ENCODE results near the gene TPM1. TPM values are rescaled to one million over a fixed set of nuclear protein-coding genes. Genes with fewer than 3 reads are reported as not detected.

Gene TPM1
- total and polyA plus RNA-seq, 2 experiments from 2014 or later: 291 to 353 TPM

GRCh38 chr15:63091679-63092446, 49.3 kb downstream of the TPM1 start:
- no peak overlapping the region for H2AFZ ChIP-seq
- no peaks in the 10 kb centered on the region for H3K36me3 ChIP-seq (replicated peaks; ENCODE audit: insufficient read depth, low read depth)
- no peaks in the 10 kb centered on the region for H3K27me3 ChIP-seq
- H3K4me1 ChIP-seq (ENCODE audit: insufficient read depth): peaks cover 20% of the 10 kb centered on the region
- no peaks in the 10 kb centered on the region for H3K9me3 ChIP-seq (ENCODE audit: low read depth)
- H3K4me2 ChIP-seq: no peak overlapping the region
- WGBS (ENCODE audit: low lambda C conversion rate, missing lambda C conversion rate): 74% methylated on average over 4 of the region's 4 CpGs
- no peaks in the 10 kb centered on the region for H3K79me2 ChIP-seq
- H3K27ac ChIP-seq: no peak overlapping the region
- DNase-seq (ENCODE audit: low spot score): no peak
- H4K20me1 ChIP-seq (ENCODE audit: insufficient read depth, poor library complexity, severe bottlenecking): no peaks in the 10 kb centered on the region
- H3K9me2 ChIP-seq (replicated peaks; ENCODE audit: insufficient read depth): no peaks in the 10 kb centered on the region
- no peak overlapping the region for H3K4me3 ChIP-seq
- TF ChIP-seq CTCF (IDR thresholded peaks at IDR 0.05; ENCODE audit: poor library complexity): no peak
- no peak for TF ChIP-seq EZH2 (IDR thresholded peaks at IDR 0.05; ENCODE audit: borderline replicate concordance)
- no peak for TF ChIP-seq EZH2phosphoT487 (IDR thresholded peaks at IDR 0.05; ENCODE audit: low read depth, severe bottlenecking, unreplicated experiment)

GRCh38 chr15:63093486-63094205, 51.1 kb downstream of the TPM1 start:
- Histone ChIP-seq H3K27ac (no peak overlapping the region), H3K27me3 (no peaks in the 10 kb centered on the region), H3K4me3 (no peak overlapping the region), H3K36me3 (replicated peaks; ENCODE audit: insufficient read depth, low read depth) (no peaks in the 10 kb centered on the region), H3K9me3 (ENCODE audit: low read depth) (no peaks in the 10 kb centered on the region), H3K79me2 (no peaks in the 10 kb centered on the region), H3K9me2 (replicated peaks; ENCODE audit: insufficient read depth) (no peaks in the 10 kb centered on the region), H3K4me2 (no peak overlapping the region), H2AFZ (no peak overlapping the region), H4K20me1 (ENCODE audit: insufficient read depth, poor library complexity, severe bottlenecking) (no peaks in the 10 kb centered on the region), H3K4me1 (ENCODE audit: insufficient read depth) (peaks cover 12% of the 10 kb centered on the region)
- TF ChIP-seq EZH2phosphoT487 (IDR thresholded peaks at IDR 0.05; ENCODE audit: low read depth, severe bottlenecking, unreplicated experiment): no peak
- no peak for TF ChIP-seq EZH2 (IDR thresholded peaks at IDR 0.05; ENCODE audit: borderline replicate concordance)
- peak; percentile 82 for TF ChIP-seq CTCF (IDR thresholded peaks at IDR 0.05; ENCODE audit: poor library complexity)
- 24% methylated on average over 6 of the region's 6 CpGs for WGBS (ENCODE audit: low lambda C conversion rate, missing lambda C conversion rate)
- peak; percentile 88 for DNase-seq (ENCODE audit: low spot score)

- no peaks in the 10 kb centered on the region for H3K9me2 ChIP-seq (replicated peaks; ENCODE audit: insufficient read depth)
- no peak overlapping the region for H3K27ac ChIP-seq
- H3K36me3 ChIP-seq (replicated peaks; ENCODE audit: insufficient read depth, low read depth): no peaks in the 10 kb centered on the region
- peaks cover 5% of the 10 kb centered on the region for H3K4me1 ChIP-seq (ENCODE audit: insufficient read depth)
- no peak overlapping the region for H3K4me2 ChIP-seq
- no peaks in the 10 kb centered on the region for H4K20me1 ChIP-seq (ENCODE audit: insufficient read depth, poor library complexity, severe bottlenecking)
- TF ChIP-seq CTCF (IDR thresholded peaks at IDR 0.05; ENCODE audit: poor library complexity) (no peak), EZH2phosphoT487 (IDR thresholded peaks at IDR 0.05; ENCODE audit: low read depth, severe bottlenecking, unreplicated experiment) (no peak), EZH2 (IDR thresholded peaks at IDR 0.05; ENCODE audit: borderline replicate concordance) (no peak)
- H3K9me3 ChIP-seq (ENCODE audit: low read depth): no peaks in the 10 kb centered on the region
- no peaks in the 10 kb centered on the region for H3K79me2 ChIP-seq
- H3K4me3 ChIP-seq: no peak overlapping the region
- 72% methylated on average over 2 of the region's 2 CpGs for WGBS (ENCODE audit: low lambda C conversion rate, missing lambda C conversion rate)
- H2AFZ ChIP-seq: no peak overlapping the region
- H3K27me3 ChIP-seq: no peaks in the 10 kb centered on the region
- DNase-seq (ENCODE audit: low spot score): no peak
Observed at GRCh38 chr15:63094495-63094931, 52.0 kb downstream of the TPM1 start.
